Activated CD4-positive, alpha-beta T cell treated with anti-CD3 and anti-CD28 coated beads for 48 hours (primary cell): Measurements from ENCODE around the gene B3GNT2.
A peak's percentile ranks its signal among the peaks of the same experiment; 100 is the strongest.

Experiments
- DNase-seq: peaks from one replicate; pipeline ENCODE4 v3.0.0-alpha.2; 2020

The B3GNT2 gene

DNA sequence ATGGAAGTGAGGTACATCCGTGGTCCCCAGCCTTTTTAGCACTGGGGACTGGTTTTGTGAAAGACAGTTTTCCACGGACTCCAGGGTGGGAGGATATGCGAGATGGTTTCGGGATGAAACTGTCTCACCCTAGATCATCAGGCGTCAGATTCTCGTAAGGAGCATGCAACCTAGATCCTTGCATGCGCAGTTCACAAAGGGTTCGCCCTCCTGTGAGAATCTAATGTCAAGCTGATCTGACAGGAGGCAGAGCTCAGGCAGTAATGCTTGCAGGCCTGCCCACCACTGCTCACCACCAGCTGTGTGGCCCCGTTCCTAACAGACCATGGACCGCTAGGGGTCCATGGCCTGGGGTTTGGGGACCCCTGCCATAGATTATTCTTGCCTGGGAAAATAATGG lies 11.6 kb downstream of the B3GNT2 start:
- DNase-seq = no peak

DNA sequence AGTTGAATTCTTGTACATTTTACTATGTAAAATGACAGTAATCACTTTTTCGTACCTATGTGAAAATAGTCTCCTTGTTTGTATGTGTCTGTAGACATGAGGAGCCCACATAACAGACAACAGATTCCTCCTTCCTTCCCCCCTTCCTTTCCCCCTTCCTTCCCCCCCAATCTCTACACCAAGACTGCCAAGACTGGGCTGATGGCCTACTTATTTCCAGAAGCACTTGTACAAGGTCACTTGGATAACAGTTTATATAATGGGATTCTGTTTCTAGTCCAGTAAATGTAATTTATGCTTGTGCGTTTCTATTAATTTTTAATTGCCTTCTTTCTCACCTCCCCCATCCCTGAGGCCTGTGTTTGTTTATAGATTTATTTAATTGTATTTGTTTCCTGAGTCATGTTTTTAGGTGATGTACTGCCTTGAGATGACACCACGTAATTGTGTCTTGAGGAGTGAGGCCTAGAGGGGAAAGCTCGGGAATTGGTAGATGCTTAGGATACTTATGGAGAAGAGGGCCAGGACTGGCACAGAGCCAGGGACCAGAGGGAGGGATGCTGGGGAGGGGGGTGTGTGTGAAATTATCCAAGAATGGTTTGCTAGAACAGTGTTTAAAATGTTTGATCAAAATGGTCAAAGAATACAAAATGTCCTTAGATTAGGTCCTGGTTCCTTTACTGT lies 12.3 kb downstream of the B3GNT2 start:
- no peak for DNase-seq

DNA sequence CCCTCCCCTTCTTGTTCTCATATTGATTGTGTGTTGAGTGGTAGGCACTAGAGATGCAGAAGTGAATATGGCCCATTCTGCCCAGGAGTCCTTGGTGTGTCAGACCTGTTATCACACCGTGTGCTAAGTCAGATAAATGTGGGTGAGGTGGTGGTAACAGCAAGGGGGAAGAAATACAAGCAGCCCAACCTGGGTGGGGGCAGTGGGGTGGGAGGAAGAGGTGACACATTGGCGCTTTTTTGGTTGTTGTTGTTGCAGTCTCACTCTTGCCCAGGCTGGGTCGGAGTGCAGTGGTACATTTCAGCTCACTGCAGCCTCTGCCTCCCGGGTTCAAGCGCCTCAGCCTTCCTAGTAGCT lies 12.8 kb downstream of the B3GNT2 start:
- DNase-seq = peak; percentile 28

DNA sequence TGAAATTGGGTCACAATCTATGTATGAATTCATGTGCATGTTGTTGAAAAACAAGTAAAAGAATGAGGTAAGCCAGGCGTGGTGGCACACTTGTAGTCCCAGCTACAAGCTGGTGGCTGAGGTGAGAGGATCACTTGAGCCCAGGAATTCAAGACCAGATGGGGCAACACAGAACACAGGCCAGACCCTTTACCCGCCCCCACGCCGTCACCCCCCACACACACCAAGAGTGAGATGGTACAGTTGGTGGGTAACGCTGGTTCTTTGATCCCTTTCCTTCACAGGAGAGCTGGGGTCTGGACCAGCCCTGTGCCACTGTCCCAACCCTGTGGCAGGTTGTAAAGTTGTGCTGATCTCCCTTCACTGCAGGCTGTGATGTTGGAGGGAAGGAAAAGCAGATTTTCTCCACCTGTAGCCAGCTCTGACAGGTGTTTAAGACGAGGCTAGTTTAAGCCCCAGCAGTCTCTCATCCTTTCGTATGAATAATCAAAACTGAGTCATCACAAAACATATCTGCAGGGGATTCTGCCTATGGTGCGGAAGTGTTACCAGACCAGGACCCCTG lies 13.6 kb downstream of the B3GNT2 start:
- DNase-seq = no peak

DNA sequence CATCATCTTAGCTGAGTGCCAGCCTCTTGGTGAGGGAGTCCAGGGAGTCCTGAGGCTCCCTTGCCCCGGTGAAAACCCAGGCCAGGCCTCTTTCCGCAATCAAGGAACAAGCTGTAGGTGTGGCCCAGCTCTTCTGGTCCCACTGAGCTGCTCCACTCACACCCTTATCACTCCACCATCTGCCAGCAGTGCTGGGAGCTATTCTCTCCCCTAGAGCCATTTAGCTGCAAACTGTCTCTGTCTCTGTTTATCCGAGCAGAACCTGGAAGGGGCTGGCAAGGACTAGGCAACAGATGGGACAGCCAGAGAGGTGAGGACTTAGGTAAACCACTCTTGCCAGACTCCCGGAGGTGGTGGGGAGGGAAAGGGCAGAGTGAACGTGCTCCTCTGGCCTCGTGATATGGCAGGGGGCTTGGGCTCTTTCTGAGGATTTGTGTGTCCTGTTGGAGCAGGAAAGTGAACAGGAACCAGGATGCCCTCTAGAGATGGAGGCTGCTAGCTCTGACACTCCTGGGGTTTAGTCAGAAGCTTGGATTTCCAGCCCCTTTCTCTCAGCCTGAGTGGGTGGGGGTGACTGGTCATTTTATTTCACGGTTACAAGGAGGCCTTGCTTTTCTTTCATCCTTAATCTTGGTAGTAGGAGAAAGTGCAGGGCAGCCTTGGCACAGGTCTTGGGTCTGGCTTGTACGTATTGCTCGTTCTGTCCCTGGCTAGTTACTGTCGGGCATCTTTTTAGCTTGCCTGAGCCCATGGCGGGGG lies 19.6 kb downstream of the B3GNT2 start:
- DNase-seq = no peak

DNA sequence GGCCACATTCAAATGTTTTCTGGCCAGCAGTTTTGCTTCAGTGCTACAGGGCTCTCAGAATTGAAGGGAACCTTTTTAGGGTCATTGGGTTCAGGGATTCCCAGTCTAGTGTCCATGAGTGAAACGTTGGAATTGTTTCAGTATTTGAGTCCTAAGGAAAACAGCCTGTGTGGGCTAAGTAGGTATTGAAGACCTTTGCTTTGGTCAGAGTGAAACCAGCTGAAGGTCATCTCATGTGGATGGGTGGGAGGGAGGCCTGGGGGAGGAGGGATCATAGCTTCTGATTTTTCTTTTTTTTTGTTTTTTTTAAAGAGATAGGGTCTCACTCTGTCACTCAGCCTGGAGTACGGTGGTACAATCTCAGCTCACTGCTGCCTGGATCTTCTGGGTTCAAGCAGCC lies 20.2 kb downstream of the B3GNT2 start:
- DNase-seq = no peak

DNA sequence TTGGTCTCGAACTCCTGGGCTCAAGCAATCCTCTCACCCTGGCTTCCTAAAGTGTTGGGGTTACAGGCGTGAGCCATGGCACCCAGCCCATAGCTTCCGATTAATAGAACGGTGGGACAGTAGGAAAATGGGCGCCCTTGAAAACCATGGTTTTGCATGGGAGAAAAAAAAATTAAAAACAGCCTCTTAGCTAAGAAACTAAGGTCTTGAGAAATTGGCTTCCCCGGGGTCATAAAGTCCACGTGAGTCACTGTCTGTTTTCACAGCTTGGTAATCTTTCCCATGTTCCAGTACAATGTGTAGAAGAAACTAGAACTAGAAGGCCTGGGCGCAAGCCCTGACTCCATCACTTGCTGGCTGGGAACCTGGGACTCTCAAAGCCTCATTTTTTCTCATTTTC lies 20.7 kb downstream of the B3GNT2 start:
- no peak for DNase-seq

DNA sequence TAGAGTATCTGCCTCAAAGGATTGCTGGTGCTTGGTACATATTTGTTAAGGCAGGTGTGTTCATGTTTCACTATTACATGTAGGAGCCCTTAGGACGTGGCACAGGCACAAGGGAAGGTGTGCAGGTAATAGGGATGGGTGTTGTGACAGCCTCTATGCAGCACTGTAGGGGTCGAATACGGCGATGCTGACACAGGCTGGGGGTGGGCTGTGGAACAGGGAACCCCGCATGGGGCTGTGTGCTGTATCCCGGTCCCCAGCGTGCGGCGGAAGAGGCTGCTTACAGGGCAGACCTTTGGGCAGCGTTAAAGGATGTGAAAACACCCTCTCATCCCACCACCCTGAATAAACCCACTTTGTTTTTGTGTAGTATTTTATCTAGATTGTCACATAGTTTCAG lies 21.5 kb downstream of the B3GNT2 start:
- DNase-seq = no peak

DNA sequence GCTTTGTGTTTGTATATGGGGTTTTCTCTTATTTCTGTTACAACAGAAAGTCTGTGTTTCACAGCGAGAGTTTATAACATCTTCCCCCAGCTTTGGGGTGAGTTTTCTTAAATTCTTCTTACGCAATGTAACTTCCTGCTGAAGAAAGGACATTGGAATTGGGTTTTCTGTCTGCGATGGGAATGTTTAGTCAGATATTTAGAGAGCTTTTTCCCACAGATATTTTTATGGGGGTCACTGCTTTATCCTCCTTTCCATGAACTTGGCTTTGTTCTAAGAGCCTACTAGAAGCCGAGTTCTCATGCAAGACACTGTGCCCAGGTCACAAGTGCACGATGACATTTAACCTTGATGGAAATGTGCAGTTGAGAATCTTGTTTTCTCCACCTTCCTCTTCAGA lies 22.1 kb downstream of the B3GNT2 start:
- DNase-seq = no peak

DNA sequence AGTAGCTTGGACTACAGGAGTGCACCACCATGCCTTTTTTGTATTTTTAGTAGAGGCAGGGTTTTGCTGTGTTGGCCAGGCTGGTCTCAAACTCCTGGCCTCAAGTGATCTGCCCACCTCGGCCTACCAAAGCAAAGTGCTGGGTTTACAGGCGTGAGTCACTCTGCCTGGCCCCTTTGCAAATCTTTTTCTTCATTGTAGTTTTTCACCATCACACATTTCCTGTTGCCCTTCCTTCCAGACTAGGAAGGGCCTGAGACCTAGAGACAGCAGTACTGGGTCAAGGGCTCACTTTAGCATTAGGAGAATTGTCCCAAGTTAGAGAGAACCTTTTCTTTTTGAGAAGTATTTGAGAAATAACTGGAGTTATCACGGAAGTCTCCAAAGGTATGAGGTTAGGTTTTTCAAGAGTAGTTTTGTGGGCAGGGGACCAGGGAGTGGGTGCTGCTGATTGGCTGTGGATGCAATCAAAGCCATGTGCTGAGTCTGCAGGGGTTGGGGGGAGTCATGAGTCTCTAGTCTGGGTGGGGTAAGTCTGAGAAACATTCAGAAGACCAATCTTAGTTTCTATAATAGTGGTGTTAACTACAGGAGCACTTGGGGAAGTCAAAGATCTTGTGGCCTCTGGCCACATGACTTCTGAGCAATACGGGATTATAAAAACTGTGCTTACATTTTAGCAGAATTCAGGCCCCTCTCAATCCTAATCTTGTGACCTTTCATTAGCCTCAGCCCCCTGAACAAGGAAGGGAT lies 23.7 kb downstream of the B3GNT2 start:
- DNase-seq = no peak

DNA sequence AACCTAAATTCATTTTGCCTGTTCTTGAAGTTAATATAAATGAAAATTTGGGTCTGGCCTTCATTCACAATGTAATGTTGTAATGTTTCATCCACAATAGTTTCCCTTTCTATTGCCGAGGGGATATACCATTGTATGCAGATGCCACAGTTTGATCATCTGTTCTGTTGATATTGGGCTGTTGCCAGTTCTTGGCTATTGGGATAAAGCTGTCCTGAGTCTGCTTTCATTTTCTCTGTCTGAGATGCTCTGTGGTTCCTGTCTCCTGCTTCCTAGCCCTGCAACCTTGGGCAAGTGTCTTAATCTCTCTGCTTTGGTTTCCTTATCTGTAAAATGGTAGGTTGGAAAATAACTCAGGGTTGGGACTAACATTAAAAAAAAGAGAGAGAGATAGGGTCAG lies 25.2 kb downstream of the B3GNT2 start:
- DNase-seq = no peak

DNA sequence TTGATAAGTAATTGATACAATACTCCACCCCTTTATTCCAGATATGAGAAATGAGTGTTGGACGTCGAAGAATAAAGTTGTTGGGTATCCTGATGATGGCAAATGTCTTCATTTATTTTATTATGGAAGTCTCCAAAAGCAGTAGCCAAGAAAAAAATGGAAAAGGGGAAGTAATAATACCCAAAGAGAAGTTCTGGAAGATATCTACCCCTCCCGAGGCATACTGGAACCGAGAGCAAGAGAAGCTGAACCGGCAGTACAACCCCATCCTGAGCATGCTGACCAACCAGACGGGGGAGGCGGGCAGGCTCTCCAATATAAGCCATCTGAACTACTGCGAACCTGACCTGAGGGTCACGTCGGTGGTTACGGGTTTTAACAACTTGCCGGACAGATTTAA lies 26.3 kb downstream of the B3GNT2 start:
- no peak for DNase-seq

DNA sequence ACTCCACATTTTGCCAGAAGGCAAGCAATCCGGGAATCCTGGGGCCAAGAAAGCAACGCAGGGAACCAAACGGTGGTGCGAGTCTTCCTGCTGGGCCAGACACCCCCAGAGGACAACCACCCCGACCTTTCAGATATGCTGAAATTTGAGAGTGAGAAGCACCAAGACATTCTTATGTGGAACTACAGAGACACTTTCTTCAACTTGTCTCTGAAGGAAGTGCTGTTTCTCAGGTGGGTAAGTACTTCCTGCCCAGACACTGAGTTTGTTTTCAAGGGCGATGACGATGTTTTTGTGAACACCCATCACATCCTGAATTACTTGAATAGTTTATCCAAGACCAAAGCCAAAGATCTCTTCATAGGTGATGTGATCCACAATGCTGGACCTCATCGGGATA lies 26.8 kb downstream of the B3GNT2 start:
- DNase-seq = no peak

DNA sequence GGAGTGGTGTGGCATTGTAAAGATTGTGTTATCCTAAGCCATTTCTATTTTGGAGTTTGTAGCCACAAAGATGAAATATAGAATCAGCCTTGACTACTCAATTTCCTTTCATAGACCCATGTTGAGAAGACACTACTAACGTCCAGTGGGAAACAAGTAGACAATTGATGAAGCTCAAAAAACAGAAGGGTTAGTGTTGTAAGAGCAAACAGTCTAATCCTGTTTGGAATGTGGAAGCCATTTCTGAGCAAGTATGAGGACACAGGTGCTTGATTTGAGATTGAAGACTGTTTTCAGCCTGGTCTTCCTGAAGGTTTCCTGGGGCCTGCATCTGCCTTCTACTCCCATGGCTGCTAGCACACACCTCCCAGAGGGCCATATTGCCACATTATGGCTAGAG lies 29.1 kb downstream of the B3GNT2 start:
- no peak for DNase-seq

DNA sequence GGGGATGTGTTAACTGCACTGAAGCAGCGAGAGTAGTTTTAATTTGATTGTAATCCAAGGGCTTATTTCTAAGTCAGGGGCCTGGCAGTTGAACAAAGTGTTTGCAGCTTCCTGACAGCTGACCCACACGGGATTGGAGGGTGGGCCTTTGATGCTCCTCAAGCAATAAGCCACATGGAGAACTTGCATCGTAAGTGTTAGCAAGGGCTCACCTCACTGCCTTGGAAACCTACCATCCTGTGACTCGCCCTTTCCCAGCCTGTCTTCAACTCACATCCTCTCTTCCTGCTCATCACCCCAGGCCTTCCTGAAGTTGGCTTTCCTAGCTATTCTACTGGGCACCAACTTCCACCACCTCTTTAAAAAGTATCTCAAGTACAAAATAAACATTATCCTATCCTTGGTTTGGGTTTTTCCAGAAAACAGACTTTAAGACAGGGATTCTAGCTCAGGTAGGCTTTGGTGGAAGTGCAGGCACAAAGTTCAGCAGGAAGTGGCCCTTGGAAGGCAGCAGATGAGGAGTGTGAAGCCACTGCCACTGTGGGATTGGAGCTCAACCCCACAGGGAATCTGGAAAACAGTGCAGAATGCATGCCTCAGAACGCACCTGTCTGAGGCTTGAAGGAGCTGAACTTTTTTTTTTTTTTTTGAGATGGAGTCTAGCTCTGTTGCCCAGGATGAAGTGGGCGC lies 31.6 kb downstream of the B3GNT2 start:
- DNase-seq = no peak

DNA sequence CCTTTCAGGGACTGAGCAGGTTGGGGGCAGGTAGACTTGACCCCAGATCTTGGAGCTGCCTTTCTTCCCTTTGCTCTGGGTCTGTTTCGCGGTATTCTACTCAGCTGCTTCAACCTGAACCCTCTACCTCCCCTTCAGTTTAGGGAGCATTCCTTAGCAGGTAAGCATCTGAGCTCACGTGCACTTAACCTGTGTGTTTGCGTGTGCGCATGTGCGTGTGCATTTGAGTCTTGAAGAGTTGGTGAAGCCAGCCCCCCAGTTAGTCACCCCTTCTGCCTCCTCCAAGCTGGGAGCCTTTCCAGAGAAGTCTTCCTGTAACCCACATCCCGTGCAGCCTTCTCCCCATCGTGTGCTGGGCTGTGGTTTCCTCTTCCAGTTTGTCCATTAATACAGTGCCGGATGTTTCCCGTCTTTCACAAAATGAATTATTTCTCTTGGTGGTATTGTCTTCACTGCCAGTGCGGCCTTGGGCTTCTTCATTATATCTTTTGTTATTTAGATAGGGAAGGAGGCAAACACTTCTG lies 33.2 kb downstream of the B3GNT2 start:
- DNase-seq = no peak

DNA sequence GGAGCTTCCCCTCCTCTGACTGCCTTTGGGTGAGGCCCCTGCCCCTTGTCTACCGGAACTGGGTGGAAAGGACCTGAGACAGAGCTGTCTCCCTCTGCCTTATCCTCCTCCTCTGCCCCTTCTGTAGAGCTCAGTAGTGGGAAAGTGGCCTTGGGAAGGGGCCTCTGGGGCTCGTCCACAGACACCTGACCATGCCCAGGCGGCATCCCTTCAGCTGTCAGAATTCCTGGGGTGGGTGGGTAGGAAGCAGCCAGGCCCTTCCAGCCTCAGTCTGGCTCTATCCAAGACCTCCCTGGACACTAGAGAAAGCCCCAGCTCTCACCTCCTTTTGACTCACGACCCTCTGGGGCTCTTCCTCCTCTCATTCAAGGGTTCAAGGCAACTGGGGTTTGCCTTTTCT lies 35.6 kb downstream of the B3GNT2 start:
- no peak for DNase-seq

DNA sequence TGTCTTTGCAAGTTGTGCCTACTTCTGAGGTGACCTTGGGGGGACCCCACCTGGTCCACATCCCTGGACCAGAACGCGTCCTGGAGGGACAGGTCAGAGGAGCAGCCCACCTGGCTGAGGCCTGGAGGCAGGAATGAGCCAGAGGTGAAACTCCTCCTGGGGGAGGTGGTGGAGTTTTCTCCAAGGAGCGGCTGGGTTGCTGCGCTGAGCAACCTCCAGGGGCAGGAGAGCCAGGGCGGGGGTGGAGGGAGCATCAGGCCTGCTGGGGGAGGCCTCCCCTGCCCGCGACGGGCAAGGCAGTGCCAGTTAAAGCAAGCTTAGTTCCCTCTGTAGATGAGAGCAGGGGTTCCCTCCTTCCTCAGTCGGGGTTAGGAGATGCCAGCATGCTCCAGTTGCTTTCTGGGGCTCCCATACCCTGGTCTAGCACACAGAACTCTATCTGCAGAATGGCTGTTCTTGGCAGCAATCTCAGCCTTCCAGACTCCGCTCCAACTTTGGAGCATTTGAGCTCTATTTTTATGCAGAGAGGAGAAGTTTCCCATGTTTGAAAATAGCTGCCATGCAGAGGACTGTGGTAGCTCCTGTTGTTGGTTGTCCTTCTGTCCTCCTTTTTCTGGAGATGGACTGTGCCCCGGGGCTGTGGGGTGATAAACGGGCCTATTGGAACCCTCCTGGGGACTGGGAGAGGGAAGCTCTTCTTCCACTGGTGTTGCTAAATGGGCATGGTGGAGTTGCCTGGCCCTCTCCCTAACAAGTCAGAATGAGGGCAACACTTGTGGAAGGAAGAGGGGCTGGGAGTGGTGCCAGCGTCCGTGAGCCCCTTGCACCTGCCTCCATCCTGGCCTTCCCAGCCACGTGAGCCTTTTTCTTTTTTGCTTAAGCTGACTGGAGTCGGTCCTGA lies 39.1 kb downstream of the B3GNT2 start:
- no peak for DNase-seq

DNA sequence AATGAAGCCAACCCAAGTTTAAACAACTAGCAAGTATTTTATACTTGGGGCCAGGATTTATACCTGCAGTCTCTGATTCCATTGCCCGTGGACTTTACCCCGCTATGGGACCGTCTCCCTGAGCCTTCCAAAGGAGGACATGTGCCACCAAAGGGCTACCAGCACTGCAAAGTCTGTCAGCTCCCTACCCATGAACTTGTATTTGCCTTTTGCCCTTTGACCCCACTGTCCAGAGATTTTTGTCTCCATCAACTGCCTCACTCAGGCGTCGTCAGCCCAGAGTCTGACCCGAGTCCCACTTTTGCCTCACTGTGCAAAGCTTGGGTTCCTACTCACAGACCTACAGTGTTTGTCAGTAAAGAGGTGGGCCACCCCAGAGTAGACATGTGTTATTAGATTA lies 40.6 kb downstream of the B3GNT2 start:
- DNase-seq = no peak

DNA sequence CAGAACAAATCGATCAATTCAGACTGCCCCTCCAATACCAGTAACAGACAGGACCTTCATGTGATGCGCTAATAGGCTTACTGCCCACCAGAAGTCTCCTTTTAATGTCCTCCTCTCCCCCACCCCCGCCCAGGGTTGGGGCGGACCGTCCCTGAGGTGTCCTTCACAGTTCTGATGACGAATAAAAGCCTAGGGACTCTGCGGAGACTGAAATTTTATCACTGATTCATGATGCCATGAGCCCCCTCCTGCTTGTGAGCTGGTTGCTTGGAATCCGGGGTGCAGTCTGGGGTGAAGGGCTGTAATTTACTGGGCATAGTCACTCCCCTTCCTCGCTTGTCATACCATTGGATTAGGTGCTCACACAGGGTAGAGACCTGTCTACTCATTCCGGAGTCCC lies 42.3 kb downstream of the B3GNT2 start:
- no peak for DNase-seq

DNA sequence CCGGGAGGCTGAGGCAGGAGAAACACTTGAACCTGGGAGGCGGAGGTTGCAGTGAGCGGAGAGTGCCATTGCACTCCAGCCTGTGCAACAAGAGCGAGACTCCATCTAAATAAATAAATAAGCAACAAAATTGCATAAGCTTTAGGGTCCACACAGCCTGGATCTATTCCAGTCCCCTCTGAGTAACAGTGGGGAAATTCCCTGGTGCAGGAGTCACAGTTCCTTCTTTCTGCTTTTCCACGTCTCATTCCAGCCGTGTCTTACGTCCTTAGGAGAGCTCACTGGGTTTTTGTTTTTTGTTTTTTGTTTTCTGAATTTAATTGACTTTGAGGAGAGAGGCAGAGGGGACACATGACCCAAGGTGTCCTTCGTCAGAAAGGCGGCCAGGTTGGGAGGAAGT lies 44.6 kb downstream of the B3GNT2 start:
- no peak for DNase-seq

DNA sequence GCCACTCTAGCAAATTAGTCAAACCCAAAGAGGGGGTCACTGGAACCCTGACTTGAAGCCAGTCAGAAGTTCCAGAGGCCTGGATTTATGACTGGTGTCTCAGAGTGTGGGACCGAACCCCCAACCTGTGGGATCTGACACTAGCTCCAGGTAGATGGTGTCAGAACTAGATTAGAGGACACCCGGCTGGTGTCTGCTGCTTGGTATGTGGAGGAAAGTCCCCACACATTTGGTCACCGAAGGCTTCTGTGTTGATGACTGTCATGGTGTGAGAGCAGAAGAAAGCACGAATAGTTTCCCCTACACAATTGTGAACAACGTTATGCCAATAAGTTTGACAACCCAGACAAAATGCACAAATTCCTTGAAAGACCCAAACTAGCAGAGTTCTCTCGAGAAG lies 48.1 kb downstream of the B3GNT2 start:
- no peak for DNase-seq
